ACC112 (cell line): Measurements from ENCODE around the gene TJP3.

Source experiments
- H2AFZ ChIP-seq: fragments of 200-600 bp; sonication (generic); one replicate; pipeline ENCODE4 v1.6.0; 2017; ENCODE audit warnings: antibody characterized with exemption, low read length; ENCODE audit not compliant: unreplicated experiment
- H3K27ac ChIP-seq: fragments of 200-600 bp; sonication (generic); 2 replicates; pipeline ENCODE4 v1.5.1; 2014; ENCODE audit warnings: low read depth, mild to moderate bottlenecking, antibody characterized with exemption, low read length, moderate library complexity
- H3K27me3 ChIP-seq: fragments of 200-600 bp; sonication (generic); 2 replicates; pipeline ENCODE4 v1.6.1; 2014; ENCODE audit warnings: mild to moderate bottlenecking, antibody characterized with exemption, low read length, moderate library complexity, mixed read lengths; ENCODE audit not compliant: insufficient read depth
- H3K36me3 ChIP-seq: fragments of 200-600 bp; sonication (generic); 2 replicates; pipeline ENCODE4 v1.6.1; 2016; ENCODE audit warnings: mild to moderate bottlenecking, antibody characterized with exemption, low read length, moderate library complexity, mixed read lengths; ENCODE audit not compliant: insufficient read depth
- H3K4me1 ChIP-seq: fragments of 200-600 bp; sonication (generic); one replicate; pipeline ENCODE4 v1.6.1; 2016; ENCODE audit warnings: low read length, mixed read lengths; ENCODE audit not compliant: insufficient read depth, unreplicated experiment, control insufficient read depth
- H3K4me3 ChIP-seq: fragments of 200-600 bp; sonication (generic); 2 replicates; pipeline ENCODE4 v1.5.1; 2014; ENCODE audit warnings: mild to moderate bottlenecking, low read depth, low read length
- H3K79me2 ChIP-seq: fragments of 200-600 bp; sonication (generic); one replicate; pipeline ENCODE4 v1.6.0; 2016; ENCODE audit warnings: low read length; ENCODE audit not compliant: control insufficient read depth, unreplicated experiment, insufficient read depth

TJP3 gene

GRCh38 chr19:3721887-3722442 is 13.8 kb downstream of the TJP3 start:
- H3K27me3 ChIP-seq, result peaks cover 33% of the 10 kb centered on the region
- H2AFZ ChIP-seq, result no peak overlapping the region
- no peaks in the 10 kb centered on the region for H3K79me2 ChIP-seq
- no peaks in the 10 kb centered on the region for H3K36me3 ChIP-seq
- no peaks in the 10 kb centered on the region for H3K4me1 ChIP-seq
- H3K27ac ChIP-seq, result no peak overlapping the region
- H3K4me3 ChIP-seq, result no peak overlapping the region

- Histone ChIP-seq H3K4me3 (no peak overlapping the region), H2AFZ (no peak overlapping the region), H3K27ac (no peak overlapping the region), H3K36me3 (no peaks in the 10 kb centered on the region), H3K79me2 (no peaks in the 10 kb centered on the region), H3K27me3 (peaks cover 33% of the 10 kb centered on the region), H3K4me1 (no peaks in the 10 kb centered on the region)
These were observed 14.4 kb downstream of the TJP3 start for GRCh38 chr19:3722443-3723109.

GRCh38 chr19:3723110-3723488 is 14.9 kb downstream of the TJP3 start:
- Histone ChIP-seq H3K79me2 (no peaks in the 10 kb centered on the region), H3K27me3 (peaks cover 33% of the 10 kb centered on the region), H3K4me3 (no peak overlapping the region), H3K27ac (no peak overlapping the region), H2AFZ (no peak overlapping the region), H3K36me3 (no peaks in the 10 kb centered on the region), H3K4me1 (peaks cover 2% of the 10 kb centered on the region)

- H3K27ac ChIP-seq, result no peak overlapping the region
- no peak overlapping the region for H3K4me3 ChIP-seq
- H3K4me1 ChIP-seq, result peaks cover 5% of the 10 kb centered on the region
- H3K79me2 ChIP-seq, result no peaks in the 10 kb centered on the region
- peaks cover 33% of the 10 kb centered on the region for H3K27me3 ChIP-seq
- H2AFZ ChIP-seq, result no peak overlapping the region
- H3K36me3 ChIP-seq, result no peaks in the 10 kb centered on the region
These were observed 15.7 kb downstream of the TJP3 start for GRCh38 chr19:3723883-3724282.

- Histone ChIP-seq H3K27ac (no peak overlapping the region), H3K36me3 (no peaks in the 10 kb centered on the region), H3K27me3 (peaks cover 29% of the 10 kb centered on the region), H3K4me3 (no peak overlapping the region), H2AFZ (no peak overlapping the region), H3K79me2 (no peaks in the 10 kb centered on the region), H3K4me1 (peaks cover 5% of the 10 kb centered on the region)
These were observed 16.9 kb downstream of the TJP3 start for GRCh38 chr19:3725121-3725520.

- H3K27ac ChIP-seq, result no peak overlapping the region
- no peak overlapping the region for H3K4me3 ChIP-seq
- no peak overlapping the region for H2AFZ ChIP-seq
- H3K79me2 ChIP-seq, result no peaks in the 10 kb centered on the region
- peaks cover 25% of the 10 kb centered on the region for H3K27me3 ChIP-seq
- no peaks in the 10 kb centered on the region for H3K36me3 ChIP-seq
- peaks cover 5% of the 10 kb centered on the region for H3K4me1 ChIP-seq
These were observed 17.6 kb downstream of the TJP3 start for GRCh38 chr19:3725640-3726310.

- Histone ChIP-seq H3K79me2 (no peaks in the 10 kb centered on the region), H3K27ac (no peak overlapping the region), H3K4me3 (no peak overlapping the region), H3K36me3 (no peaks in the 10 kb centered on the region), H3K4me1 (peaks cover 5% of the 10 kb centered on the region), H2AFZ (no peak overlapping the region), H3K27me3 (no peaks in the 10 kb centered on the region)
These were observed 22.3 kb downstream of the TJP3 start for GRCh38 chr19:3730457-3730958.

- Histone ChIP-seq H3K36me3 (no peaks in the 10 kb centered on the region), H3K79me2 (no peaks in the 10 kb centered on the region), H3K27me3 (no peaks in the 10 kb centered on the region)
These were observed 23.9 kb downstream of the TJP3 start for GRCh38 chr19:3732108-3732507.

GRCh38 chr19:3733549-3734309 is 25.5 kb downstream of the TJP3 start:
- no peaks in the 10 kb centered on the region for H3K79me2 ChIP-seq
- no peaks in the 10 kb centered on the region for H3K4me1 ChIP-seq
- H3K27ac ChIP-seq, result no peak overlapping the region
- H3K27me3 ChIP-seq, result no peaks in the 10 kb centered on the region
- H2AFZ ChIP-seq, result no peak overlapping the region
- no peaks in the 10 kb centered on the region for H3K36me3 ChIP-seq
- H3K4me3 ChIP-seq, result no peak overlapping the region

More at GRCh38 chr19:3732108-3732507, 23.9 kb downstream of the TJP3 start:
- no peak overlapping the region for H2AFZ ChIP-seq
- H3K27ac ChIP-seq, result no peak overlapping the region
- peaks cover 5% of the 10 kb centered on the region for H3K4me1 ChIP-seq
- H3K4me3 ChIP-seq, result no peak overlapping the region

- H3K79me2 ChIP-seq, result no peaks in the 10 kb centered on the region
- H3K4me3 ChIP-seq, result no peak overlapping the region
- H3K36me3 ChIP-seq, result no peaks in the 10 kb centered on the region
- no peak overlapping the region for H2AFZ ChIP-seq
- no peak overlapping the region for H3K27ac ChIP-seq
- no peaks in the 10 kb centered on the region for H3K4me1 ChIP-seq
- no peaks in the 10 kb centered on the region for H3K27me3 ChIP-seq
These were observed 26.1 kb downstream of the TJP3 start for GRCh38 chr19:3734310-3734600.
